MM.1S (cell line): ENCODE data around the gene CPB2.

ENCODE experiments used
- DNase-seq: peaks from one replicate; pipeline ENCODE4 v3.0.0-alpha.2; 2015
- H2AFZ ChIP-seq: fragments of 300-600 bp; sonication (generic); 2 replicates; pipeline ENCODE4 v1.6.0; 2016; ENCODE audit warnings: antibody characterized with exemption, low read length
- H3F3A ChIP-seq: fragments of 300-600 bp; sonication (generic); 2 replicates; pipeline ENCODE4 v1.6.1; 2016; ENCODE audit warnings: mild to moderate bottlenecking, antibody characterized with exemption, low read length, moderate library complexity, mixed read lengths; ENCODE audit not compliant: insufficient read depth
- H3K27ac ChIP-seq: fragments of 300-600 bp; sonication (generic); 2 replicates; pipeline ENCODE4 v1.5.1; 2016; ENCODE audit warnings: mild to moderate bottlenecking, low read length
- H3K27me3 ChIP-seq: fragments of 300-600 bp; sonication (generic); replicated peaks from 2 replicates; pipeline ENCODE4 v1.6.0; 2016; ENCODE audit warnings: low read length; ENCODE audit not compliant: insufficient read depth
- H3K36me3 ChIP-seq: fragments of 300-600 bp; sonication (generic); replicated peaks from 2 replicates; pipeline ENCODE4 v1.6.1; 2016; ENCODE audit warnings: mild to moderate bottlenecking, low read length, mixed read lengths; ENCODE audit not compliant: insufficient read depth
- H3K4me1 ChIP-seq: fragments of 300-600 bp; sonication (generic); 2 replicates; pipeline ENCODE4 v1.6.1; 2016; ENCODE audit warnings: low read length, mixed read lengths
- H3K4me2 ChIP-seq: fragments of 300-600 bp; sonication (generic); 2 replicates; pipeline ENCODE4 v1.6.0; 2016; ENCODE audit warnings: low read depth, low read length
- H3K4me3 ChIP-seq: fragments of 300-600 bp; sonication (generic); 2 replicates; pipeline ENCODE4 v1.5.1; 2016; ENCODE audit warnings: low read length, mixed read lengths
- H3K79me2 ChIP-seq: fragments of 300-600 bp; sonication (generic); 2 replicates; pipeline ENCODE4 v1.6.1; 2016; ENCODE audit warnings: mixed run types, low read length, mixed read lengths
- H3K9ac ChIP-seq: fragments of 300-600 bp; sonication (generic); 2 replicates; pipeline ENCODE4 v1.6.1; 2016; ENCODE audit warnings: low read length, mixed read lengths
- H3K9me2 ChIP-seq: fragments of 300-600 bp; sonication (generic); replicated peaks from 2 replicates; pipeline ENCODE4 v1.6.1; 2016; ENCODE audit warnings: mild to moderate bottlenecking, low read length, mixed read lengths; ENCODE audit not compliant: insufficient read depth
- H3K9me3 ChIP-seq: fragments of 300-600 bp; sonication (generic); replicated peaks from 2 replicates; pipeline ENCODE4 v1.6.1; 2016; ENCODE audit warnings: mild to moderate bottlenecking, low read length, mixed read lengths; ENCODE audit not compliant: insufficient read depth
- H4K20me1 ChIP-seq: fragments of 300-600 bp; sonication (generic); 2 replicates; pipeline ENCODE4 v1.6.1; 2016; ENCODE audit warnings: mild to moderate bottlenecking, low read length, moderate library complexity, mixed read lengths; ENCODE audit not compliant: insufficient read depth
- CTCF ChIP-seq: fragments of 300-600 bp; sonication (generic); IDR thresholded peaks from 2 replicates; pipeline ENCODE4 v1.5.1; 2016; ENCODE audit warnings: antibody characterized with exemption, low read length, mixed read lengths
- EZH2 ChIP-seq: fragments of 300-600 bp; sonication (generic); optimal IDR thresholded peaks from 2 replicates; pipeline ENCODE3; 2017; ENCODE audit warnings: low read depth, mild to moderate bottlenecking, antibody characterized with exemption, low read length, mixed read lengths
- EZH2phosphoT487 ChIP-seq: fragments of 300-600 bp; sonication (generic); IDR thresholded peaks from 2 replicates; pipeline ENCODE4 v1.6.1; 2018; ENCODE audit warnings: antibody characterized with exemption, low read length

The CPB2 gene

GRCh38 chr13:46145950-46146349, 41.1 kb upstream of the CPB2 start:
- peaks cover 16% of the 10 kb centered on the region for H3K4me1 ChIP-seq
- no peak overlapping the region for H2AFZ ChIP-seq
- no peak overlapping the region for H3K4me3 ChIP-seq
- no peak overlapping the region for H3K27ac ChIP-seq
- DNase-seq = no peak
- no peaks in the 10 kb centered on the region for H3K9me2 ChIP-seq
- H3K9ac ChIP-seq = no peak overlapping the region
- peaks cover 18% of the 10 kb centered on the region for H3K36me3 ChIP-seq
- peaks cover 10% of the 10 kb centered on the region; the same call in 1 of the 2 replicates for H4K20me1 ChIP-seq
- peaks cover 52% of the 10 kb centered on the region for H3K79me2 ChIP-seq
- no peak overlapping the region for H3K4me2 ChIP-seq
- no peaks in the 10 kb centered on the region for H3K27me3 ChIP-seq
- H3K9me3 ChIP-seq = no peaks in the 10 kb centered on the region
- TF ChIP-seq CTCF (no peak), EZH2 (no peak), EZH2phosphoT487 (no peak)
- H3F3A ChIP-seq = peaks cover 17% of the 10 kb centered on the region

- Histone ChIP-seq H3F3A (peaks cover 16% of the 10 kb centered on the region), H4K20me1 (peaks cover 6% of the 10 kb centered on the region; the same call in 1 of the 2 replicates), H3K27ac (no peak overlapping the region), H3K79me2 (peaks cover 52% of the 10 kb centered on the region), H3K36me3 (peaks cover 17% of the 10 kb centered on the region), H3K4me2 (no peak overlapping the region), H3K9me2 (no peaks in the 10 kb centered on the region), H3K4me3 (no peak overlapping the region), H3K4me1 (peaks cover 8% of the 10 kb centered on the region), H3K9ac (no peak overlapping the region), H3K27me3 (no peaks in the 10 kb centered on the region), H2AFZ (no peak overlapping the region), H3K9me3 (no peaks in the 10 kb centered on the region)
- DNase-seq = no peak
- no peak for TF ChIP-seq EZH2
- TF ChIP-seq CTCF = no peak
- TF ChIP-seq EZH2phosphoT487 = no peak
These were observed 40.3 kb upstream of the CPB2 start for GRCh38 chr13:46145135-46145534.

- DNase-seq = no peak
- peaks cover 17% of the 10 kb centered on the region for H3K36me3 ChIP-seq
- H2AFZ ChIP-seq = no peak overlapping the region
- no peak overlapping the region for H3K4me2 ChIP-seq
- no peaks in the 10 kb centered on the region for H3K9me2 ChIP-seq
- no peak overlapping the region for H3K4me3 ChIP-seq
- H3K9me3 ChIP-seq = no peaks in the 10 kb centered on the region
- H3K27me3 ChIP-seq = no peaks in the 10 kb centered on the region
- no peak overlapping the region for H3K9ac ChIP-seq
- peaks cover 59% of the 10 kb centered on the region for H3K79me2 ChIP-seq
- no peak overlapping the region for H3K27ac ChIP-seq
- no peaks in the 10 kb centered on the region for H4K20me1 ChIP-seq
- H3K4me1 ChIP-seq = no peaks in the 10 kb centered on the region
- H3F3A ChIP-seq = peaks cover 5% of the 10 kb centered on the region; the same call in 1 of the 2 replicates
- TF ChIP-seq EZH2 = no peak
- TF ChIP-seq CTCF = no peak
- no peak for TF ChIP-seq EZH2phosphoT487
These were observed 38.4 kb upstream of the CPB2 start for GRCh38 chr13:46143184-46143701.
